ENCODE data around the gene OR9Q1. TPM values are rescaled to one million over a fixed set of nuclear protein-coding genes. Genes with fewer than 3 reads are reported as not detected.

The OR9Q1 gene
- total and polyA plus RNA-seq, 2 of the 4 experiments (the other 2 are of a cell fraction), result not detected

DNA sequence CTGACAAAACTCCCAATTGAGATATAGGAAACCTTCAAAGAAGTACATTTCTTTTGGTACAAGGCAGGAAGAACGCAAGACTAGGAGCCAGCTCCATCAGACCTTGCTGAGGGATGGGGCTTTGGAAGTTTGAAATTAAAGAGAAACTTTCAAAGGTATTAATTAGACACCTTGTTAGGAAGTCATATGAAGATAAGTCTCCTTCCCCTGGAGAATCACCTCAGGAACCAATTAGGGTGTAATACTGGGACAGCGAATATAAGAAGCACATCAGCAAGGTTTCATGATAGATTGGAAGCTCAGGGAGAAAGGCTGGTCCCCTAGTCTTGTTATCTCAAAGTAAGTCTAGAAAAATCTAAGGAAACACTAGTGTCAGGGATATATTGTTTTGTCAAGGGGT, 165.1 kb downstream of the OR9Q1 start, which contains the start of gene OR9Q2:
OR9Q2 (plus strand) TSS at position 301 of the 400 bp plus-strand sequence. CDS start 1,421 bp downstream, outside the sequence.
- dilution Hi-C loops (cut with HindIII; ENCODE audit: low sequenced_read_pairs, unreplicated experiment) (no loop called here), intact Hi-C loops (cut with micrococcal nuclease) (no loop called here), in situ Hi-C loops (cut with MboI; ENCODE audit: low sequenced_read_pairs) (no loop called here)
- Histone ChIP-seq H2BK15ac (ENCODE audit: low read depth, low read length) (no peak within 1 kb of the TSS), H3K9me3 (ENCODE audit: control insufficient read depth, insufficient read depth, low read length) (no peaks in the 10 kb centered on the region), H3K18ac (ENCODE audit: low read depth, low read length) (no peak within 1 kb of the TSS), H3K14ac (replicated peaks; ENCODE audit: low read depth, low read length) (no peak within 1 kb of the TSS), H2AK5ac (ENCODE audit: low read depth, low read length) (no peak within 1 kb of the TSS), H3K27me3 (ENCODE audit: control insufficient read depth, insufficient read depth, low read length) (0 out of 2 replicates have a peak, but pooled peaks cover 2% of the 10 kb centered on the region), H3K23ac (ENCODE audit: low read depth, low read length) (no peak within 1 kb of the TSS), H2BK120ac (ENCODE audit: low read depth, low read length) (no peak within 1 kb of the TSS), H3K9me1 (ENCODE audit: insufficient read depth, low read length) (no peaks in the 10 kb centered on the region), H2AK9ac (replicated peaks; ENCODE audit: low read depth, low read length, poor library complexity) (no peak within 1 kb of the TSS), H3K36me3 (ENCODE audit: control insufficient read depth, insufficient read depth, low read length) (no peaks in the 10 kb centered on the region), H3K4me1 (ENCODE audit: control insufficient read depth, insufficient read depth, low read length) (no peaks in the 10 kb centered on the region), H4K20me1 (ENCODE audit: insufficient read depth, low read length) (no peaks in the 10 kb centered on the region), H4K91ac (ENCODE audit: insufficient read depth, low read depth, low read length) (no peak within 1 kb of the TSS), H3K27ac (ENCODE audit: insufficient read depth, low read length) (no peak within 1 kb of the TSS), H2BK5ac (ENCODE audit: low read depth, low read length, poor library complexity, severe bottlenecking) (no peak within 1 kb of the TSS), H3K9ac (ENCODE audit: low read depth, low read length) (no peak within 1 kb of the TSS), H3K79me1 (ENCODE audit: low read depth in 1 of 2, low read length in 2 of 2) (no peaks in the 10 kb centered on the region), H4K8ac (ENCODE audit: low read depth in 2 of 2, low read length in 2 of 2) (no peak within 1 kb of the TSS), H2AFZ (replicated peaks; ENCODE audit: low read length, poor library complexity) (peak within 1 kb of the TSS; percentile 48), H2BK20ac (ENCODE audit: low read depth, low read length) (no peak within 1 kb of the TSS), H3K4ac (ENCODE audit: low read depth, low read length) (no peak within 1 kb of the TSS), H4K5ac (ENCODE audit: low read depth, low read length) (no peak within 1 kb of the TSS), H3K4me3 (ENCODE audit: insufficient read depth, low read depth, low read length) (no peak within 1 kb of the TSS), H3K56ac (ENCODE audit: extremely low read depth, insufficient read depth, low read length) (no peak within 1 kb of the TSS), H3K4me2 (ENCODE audit: low read depth, low read length) (no peak within 1 kb of the TSS)
- DNase-seq, result no peak
- BruUV-seq (replicated peaks), result no TSS peak
- no CpG with 5 or more reads among the region's 2 CpGs for WGBS, 2 experiments (ENCODE audit: extremely low coverage in 2 of 2, insufficient read length in 1 of 2)
- no peak for TF ChIP-seq MAZ (IDR thresholded peaks at IDR 0.05; ENCODE audit: borderline replicate concordance, low read depth, low read length)
- TF ChIP-seq, protein P1, sequence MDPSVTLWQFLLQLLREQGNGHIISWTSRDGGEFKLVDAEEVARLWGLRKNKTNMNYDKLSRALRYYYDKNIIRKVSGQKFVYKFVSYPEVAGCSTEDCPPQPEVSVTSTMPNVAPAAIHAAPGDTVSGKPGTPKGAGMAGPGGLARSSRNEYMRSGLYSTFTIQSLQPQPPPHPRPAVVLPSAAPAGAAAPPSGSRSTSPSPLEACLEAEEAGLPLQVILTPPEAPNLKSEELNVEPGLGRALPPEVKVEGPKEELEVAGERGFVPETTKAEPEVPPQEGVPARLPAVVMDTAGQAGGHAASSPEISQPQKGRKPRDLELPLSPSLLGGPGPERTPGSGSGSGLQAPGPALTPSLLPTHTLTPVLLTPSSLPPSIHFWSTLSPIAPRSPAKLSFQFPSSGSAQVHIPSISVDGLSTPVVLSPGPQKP (IDR thresholded peaks at IDR 0.05; ENCODE audit: borderline replicate concordance, low read depth, low read length), result no peak
- no peak for ATAC-seq (ENCODE audit: low read depth)
- POLR2A ChIA-PET (ENCODE audit: unreplicated experiment), result no interaction called here
- CTCF ChIA-PET, result interaction anchor here (0.9 to 1.5 kb wide), 2 partner anchors 10 to 14 kb away, joined by 3 read pairs; no protein-coding TSS in a partner anchor
